Right forelimb (tissue), 1 donor: ENCODE measurements around the gene OBSL1.

ENCODE experiments used
- DNase-seq: peaks from one replicate; pipeline ENCODE4 v3.0.0-alpha.2; 2018

OBSL1 gene

GRCh38 chr2:219565130-219566080, 5.9 kb downstream of the OBSL1 start:
- DNase-seq: no peak

DNA sequence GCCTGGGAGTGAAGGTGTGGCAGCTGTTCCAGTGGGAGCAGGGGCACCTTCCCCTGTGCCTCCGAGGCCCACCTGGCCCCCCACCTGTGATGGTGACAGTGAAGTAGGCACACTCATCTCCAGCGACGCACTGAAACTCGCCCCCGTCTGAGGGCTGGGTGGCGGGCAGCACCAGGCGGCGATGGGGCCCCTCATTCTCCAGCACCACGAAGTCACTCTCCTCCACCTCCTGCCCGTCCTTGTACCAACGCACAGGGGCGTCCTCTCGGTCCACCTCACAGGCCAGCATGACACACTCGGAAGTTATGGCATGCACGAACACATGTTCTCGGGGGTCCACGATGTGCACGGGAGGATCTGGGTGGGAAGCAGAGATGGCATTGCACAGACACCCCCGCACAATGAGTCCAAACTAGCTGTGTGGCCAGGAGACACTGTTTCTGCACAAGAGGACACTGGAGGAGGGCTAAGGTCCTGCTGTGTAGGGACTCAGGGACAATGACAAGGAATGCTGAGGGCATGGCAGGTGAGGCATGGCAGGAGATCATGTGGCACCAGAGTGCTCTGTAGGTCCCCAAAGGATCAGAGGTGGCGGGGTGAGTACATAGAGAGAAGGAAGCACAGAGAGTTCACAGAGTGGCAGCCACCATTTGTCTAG, 7.9 kb downstream of the OBSL1 start:
- DNase-seq: no peak

DNA sequence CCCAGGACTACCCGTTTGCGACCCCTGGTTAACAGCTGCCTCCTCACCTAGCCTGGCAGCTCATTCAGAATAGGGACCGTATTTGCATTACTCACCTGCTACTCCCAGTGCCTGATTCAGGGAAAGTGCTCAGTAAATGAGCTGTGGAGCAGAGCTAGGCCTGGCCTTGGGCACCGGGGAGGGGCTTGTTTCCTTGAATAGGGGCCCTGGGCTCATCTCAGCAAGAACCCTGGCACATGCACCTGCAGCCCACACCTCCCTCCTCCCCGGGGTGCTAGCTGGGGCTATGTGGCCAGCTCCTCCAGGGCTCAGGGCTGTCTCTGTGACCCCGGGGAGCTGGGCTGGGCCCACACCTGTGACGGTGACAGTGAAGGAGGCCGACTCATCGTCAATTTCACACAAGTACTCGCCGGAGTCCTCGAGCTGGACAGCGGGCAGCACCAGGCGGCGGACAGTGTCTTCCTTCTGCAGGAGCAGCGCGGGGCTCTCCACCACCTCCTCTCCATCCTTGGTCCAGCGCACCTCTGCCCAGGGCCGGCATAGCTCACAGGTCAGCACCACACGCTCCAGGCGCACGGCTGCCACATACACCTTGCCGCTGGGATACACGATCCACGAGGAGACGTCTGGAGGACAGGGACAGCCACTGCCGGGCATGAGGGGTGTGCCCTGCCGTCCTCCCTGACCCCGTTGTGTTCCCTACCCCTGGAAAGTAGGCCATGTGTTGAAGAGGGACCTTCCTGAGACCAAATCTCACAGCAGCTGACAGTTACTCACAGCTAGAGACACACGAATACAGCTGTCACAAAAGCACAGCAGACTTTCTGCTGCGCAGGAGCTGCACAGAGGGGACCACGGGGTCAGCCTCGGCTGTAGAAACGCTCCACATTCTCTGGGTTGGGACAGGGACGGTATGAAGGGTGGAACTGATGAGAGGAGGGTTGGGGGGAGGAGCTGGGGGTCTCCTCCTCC, 9.0 kb downstream of the OBSL1 start:
- no peak for DNase-seq

- no peak for DNase-seq
These were observed 9.9 kb downstream of the OBSL1 start for GRCh38 chr2:219561179-219562048.

- DNase-seq: no peak
These were observed 10.5 kb downstream of the OBSL1 start for GRCh38 chr2:219560893-219561178.

GRCh38 chr2:219560037-219560892, 11.1 kb downstream of the OBSL1 start:
- no peak for DNase-seq

DNA sequence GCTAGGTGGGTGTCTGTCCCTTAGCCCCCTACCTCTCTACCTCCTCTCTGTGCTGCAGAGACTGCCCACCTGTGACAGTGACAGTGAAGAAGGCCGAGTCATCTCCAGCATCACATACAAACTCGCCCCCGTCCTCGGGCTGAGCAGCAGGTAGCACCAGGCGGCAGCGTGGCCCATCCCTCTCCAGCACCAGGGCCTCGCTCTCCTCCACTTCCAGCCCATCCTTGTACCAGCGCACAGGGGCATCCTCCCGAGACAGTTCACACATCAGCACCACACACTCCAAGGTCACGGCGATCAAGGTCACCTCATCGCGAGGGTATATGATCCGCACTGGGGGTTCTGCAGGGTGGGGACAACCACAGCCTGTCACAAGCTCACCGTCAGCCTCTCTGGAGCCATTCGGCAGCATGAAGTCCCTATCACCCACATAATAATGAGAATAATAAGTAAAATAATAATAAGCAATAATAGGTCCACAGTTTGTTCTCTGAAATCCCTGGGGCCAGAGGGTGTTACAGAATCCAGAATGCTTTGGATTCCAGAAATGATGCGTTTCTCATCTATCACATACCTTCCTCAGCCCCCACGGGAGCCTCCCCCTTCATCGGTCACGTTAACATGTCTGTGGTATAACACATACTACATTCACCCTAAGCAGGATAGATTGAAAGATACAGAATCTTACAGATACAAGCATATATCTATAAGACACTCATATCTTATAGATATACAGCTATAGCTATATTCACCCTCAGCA, 12.0 kb downstream of the OBSL1 start:
- no peak for DNase-seq

- DNase-seq: no peak
These were observed 13.3 kb downstream of the OBSL1 start for GRCh38 chr2:219557791-219558785.

- DNase-seq: no peak
These were observed 14.0 kb downstream of the OBSL1 start for GRCh38 chr2:219557320-219557719.

DNA sequence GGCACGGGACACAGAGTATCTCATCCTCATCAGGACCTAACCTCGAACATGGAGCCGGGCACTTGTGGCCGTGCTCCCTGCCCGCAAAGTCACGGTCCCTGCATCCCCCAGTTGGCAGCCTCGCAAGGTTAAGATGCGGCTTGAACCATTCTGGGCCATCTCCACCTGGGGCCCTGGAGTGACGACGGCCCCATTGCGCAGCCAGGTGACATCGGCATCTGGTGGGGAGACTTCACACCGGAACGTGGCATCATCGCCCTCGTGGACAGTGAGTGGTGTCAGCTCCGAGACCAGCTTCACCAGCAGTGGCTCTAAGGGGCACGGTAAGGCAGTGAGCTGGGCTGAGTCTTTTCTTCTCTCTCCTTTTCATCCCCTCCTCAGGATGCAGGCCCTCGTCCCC, 14.9 kb downstream of the OBSL1 start:
- no peak for DNase-seq

GRCh38 chr2:219555956-219556355, 15.4 kb downstream of the OBSL1 start:
- no peak for DNase-seq

GRCh38 chr2:219554350-219554749, 17.0 kb downstream of the OBSL1 start:
- DNase-seq: no peak

- DNase-seq: no peak
These were observed 17.8 kb downstream of the OBSL1 start for GRCh38 chr2:219553463-219553963.

GRCh38 chr2:219553168-219553417, 18.2 kb downstream of the OBSL1 start:
- DNase-seq: no peak

GRCh38 chr2:219552382-219553167, 18.8 kb downstream of the OBSL1 start:
- peak; percentile 93 for DNase-seq

GRCh38 chr2:219551441-219552381, 19.6 kb downstream of the OBSL1 start:
- DNase-seq: no peak

DNA sequence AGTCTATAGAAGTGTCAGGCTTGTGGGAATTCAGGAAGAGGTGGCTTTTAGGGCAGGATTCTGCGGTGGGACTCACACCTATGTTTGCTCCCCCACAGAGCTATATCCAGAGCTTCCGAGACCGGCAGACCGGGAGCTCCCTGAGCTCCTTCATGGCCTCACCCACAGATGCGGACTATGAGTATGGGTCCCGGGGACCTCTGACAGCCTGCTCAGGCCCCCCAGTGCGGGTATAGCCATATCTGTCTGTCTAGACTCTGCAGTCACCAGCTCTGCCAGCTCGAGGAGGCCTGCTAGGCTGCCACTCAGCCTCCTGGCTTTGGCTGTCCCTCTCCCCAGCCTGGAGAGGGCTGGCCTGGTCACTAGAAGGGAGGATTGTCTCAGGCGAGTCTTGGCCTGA, 21.7 kb downstream of the OBSL1 start:
- DNase-seq: no peak
